Measurements from ENCODE around the gene NUP107. TPM values are rescaled to one million over a fixed set of nuclear protein-coding genes. Genes with fewer than 3 reads are reported as not detected.

NUP107 gene
- total RNA-seq, 4 donors from 2014 or later: 36.1 to 83.6 (median 43.5) TPM

- WGBS, 2 donors: 1 to 4% methylated on average over 6 to 35 of the region's 52 CpGs
- Histone ChIP-seq H3K27ac (peak within 1 kb of the TSS; percentile 38 to 67 (median 53)), H3K27me3 (no peaks in the 10 kb centered on the region), H3K9me3 (no peaks in the 10 kb centered on the region), H3K4me1 (peaks cover 10 to 12% of the 10 kb centered on the region in 2 donors), H3K36me3 (peaks cover 0 to 12% of the 10 kb centered on the region in 2 donors), H3K4me3 (replicated peaks in 1 of 3) (peak within 1 kb of the TSS; percentile 42 to 65 (median 54))
- TF ChIP-seq CTCF (IDR thresholded peaks at IDR 0.05): peak in 1 of 6 experiments; percentile 5
- TF ChIP-seq POLR2A (IDR thresholded peaks at IDR 0.05): peak in 1 of 2 donors; percentile 83
- DNase-seq: peak; percentile 92 to 93
- intact Hi-C loops (cut with DNase I): no loop called here
These were observed 59.3 kb downstream of the NUP107 start, which contains the start of gene SLC35E3 for GRCh38 chr12:68745904-68746571. Gene SLC35E3, plus strand, starts transcription at chr12:68746176. Its CDS starts 202 bp downstream, at chr12:68746378.

- TF ChIP-seq CTCF (IDR thresholded peaks at IDR 0.05): no peak
- no peak for TF ChIP-seq POLR2A (IDR thresholded peaks at IDR 0.05)
These were observed 59.9 kb downstream of the NUP107 start for GRCh38 chr12:68746572-68747180.

GRCh38 chr12:68749443-68749842, 62.7 kb downstream of the NUP107 start:
- Histone ChIP-seq H3K27me3 (no peaks in the 10 kb centered on the region), H3K9me3 (no peaks in the 10 kb centered on the region), H3K36me3 (peaks cover 6 to 7% of the 10 kb centered on the region in 2 donors), H3K27ac (no peak overlapping the region), H3K4me1 (peaks cover 10 to 12% of the 10 kb centered on the region in 2 donors), H3K4me3 (replicated peaks in 1 of 3) (no peak overlapping the region)
- WGBS, 2 donors: 92 to 93% methylated on average over 3 of the region's 3 CpGs
- TF ChIP-seq POLR2A (IDR thresholded peaks at IDR 0.05): no peak
- DNase-seq: no peak
- intact Hi-C loops (cut with DNase I): no loop called here

More at GRCh38 chr12:68746572-68747180, 59.9 kb downstream of the NUP107 start:
- no peaks in the 10 kb centered on the region for H3K9me3 ChIP-seq
- intact Hi-C loops (cut with DNase I): no loop called here
- peak overlapping the region in 2 of 3 donors; percentile 53 to 67 for H3K27ac ChIP-seq
- peak overlapping the region; percentile 42 to 65 (median 54) for H3K4me3 ChIP-seq (replicated peaks in 1 of 3)
- no peaks in the 10 kb centered on the region for H3K27me3 ChIP-seq
- peak; percentile 58 to 65 for DNase-seq
- H3K36me3 ChIP-seq: peaks cover 0 to 6% of the 10 kb centered on the region in 2 donors
- peaks cover 10 to 12% of the 10 kb centered on the region in 2 donors for H3K4me1 ChIP-seq
- WGBS, 2 donors: 9% methylated on average over 15 of the region's 15 CpGs

- H3K9me3 ChIP-seq: no peaks in the 10 kb centered on the region
- no peak overlapping the region for H3K27ac ChIP-seq
- no peaks in the 10 kb centered on the region for H3K27me3 ChIP-seq
- peaks cover 10 to 12% of the 10 kb centered on the region in 2 donors for H3K4me1 ChIP-seq
- intact Hi-C loops (cut with DNase I): no loop called here
- H3K4me3 ChIP-seq (replicated peaks in 1 of 3): no peak overlapping the region
- WGBS, 2 donors: 88 to 95% methylated on average over 4 of the region's 4 CpGs
- H3K36me3 ChIP-seq: peaks cover 6 to 9% of the 10 kb centered on the region in 2 donors
- TF ChIP-seq CTCF (IDR thresholded peaks at IDR 0.05) (no peak), POLR2A (IDR thresholded peaks at IDR 0.05) (no peak)
- DNase-seq: no peak
These were observed 63.1 kb downstream of the NUP107 start for GRCh38 chr12:68749861-68750260.

GRCh38 chr12:68750506-68750905, 63.7 kb downstream of the NUP107 start:
- H3K27me3 ChIP-seq: no peaks in the 10 kb centered on the region
- no peak overlapping the region for H3K27ac ChIP-seq
- DNase-seq: no peak
- no peaks in the 10 kb centered on the region for H3K9me3 ChIP-seq
- peaks cover 6 to 11% of the 10 kb centered on the region in 2 donors for H3K36me3 ChIP-seq
- no peak for TF ChIP-seq CTCF (IDR thresholded peaks at IDR 0.05)
- TF ChIP-seq POLR2A (IDR thresholded peaks at IDR 0.05): no peak
- peaks cover 10% of the 10 kb centered on the region in 2 donors for H3K4me1 ChIP-seq
- intact Hi-C loops (cut with DNase I): no loop called here
- H3K4me3 ChIP-seq (replicated peaks in 1 of 3): no peak overlapping the region
- WGBS, 2 donors: 78 to 90% methylated on average over 4 of the region's 4 CpGs
